Mesenchymal stem cell (in vitro differentiated cells and primary cell): ENCODE data around the gene F13A1.

Source experiments
- DNase-seq: peaks from one replicate; pipeline ENCODE4 v3.0.0-alpha.2; 2013
- H2AFZ ChIP-seq: one replicate; pipeline ENCODE4 v1.6.1; 2013; ENCODE audit warnings: low read depth, mild to moderate bottlenecking, control low read depth, inconsistent platforms, low read length, moderate library complexity
- H2AK5ac ChIP-seq: 2 replicates; pipeline ENCODE4 v1.6.1; 2013; ENCODE audit warnings: low read length, moderate library complexity, mild to moderate bottlenecking, inconsistent platforms; ENCODE audit not compliant: severe bottlenecking
- H2BK120ac ChIP-seq: one replicate; pipeline ENCODE4 v1.6.1; 2013; ENCODE audit warnings: low read depth, mild to moderate bottlenecking, inconsistent platforms, low read length, moderate library complexity
- H2BK12ac ChIP-seq, 2 experiments: one replicate each; pipeline ENCODE4 v1.6.1; 2013; ENCODE audit warnings: inconsistent platforms in 2 of 2, low read length in 2 of 2, mild to moderate bottlenecking in 2 of 2, moderate library complexity in 2 of 2, control low read depth in 1 of 2
- H2BK15ac ChIP-seq: one replicate; pipeline ENCODE4 v1.6.1; 2013; ENCODE audit warnings: mild to moderate bottlenecking, low read depth, inconsistent platforms; ENCODE audit not compliant: poor library complexity, severe bottlenecking
- H2BK5ac ChIP-seq: 2 replicates; pipeline ENCODE4 v1.6.1; 2013; ENCODE audit warnings: low read depth, mild to moderate bottlenecking, low read length, control low read depth, inconsistent platforms; ENCODE audit not compliant: poor library complexity, severe bottlenecking
- H3K14ac ChIP-seq, 2 experiments: one replicate each; pipeline ENCODE4 v1.6.1; 2013; ENCODE audit warnings: inconsistent platforms in 2 of 2, low read length in 2 of 2, control low read depth in 1 of 2, mild to moderate bottlenecking in 1 of 2, moderate library complexity in 1 of 2
- H3K18ac ChIP-seq, 2 experiments: one replicate each; pipeline ENCODE4 v1.6.1; 2013; ENCODE audit warnings: inconsistent platforms in 2 of 2, low read length in 2 of 2, control low read depth in 1 of 2, low read depth in 1 of 2, mild to moderate bottlenecking in 1 of 2
- H3K23ac ChIP-seq, 2 experiments: one replicate each; pipeline ENCODE4 v1.6.1; 2013; ENCODE audit warnings: inconsistent platforms in 2 of 2, low read length in 2 of 2, mild to moderate bottlenecking in 2 of 2, moderate library complexity in 2 of 2, control low read depth in 1 of 2
- H3K27ac ChIP-seq: 2 replicates; pipeline ENCODE4 v1.5.1; 2013; ENCODE audit warnings: mild to moderate bottlenecking, moderate library complexity, low read length, control low read depth, inconsistent platforms; ENCODE audit not compliant: poor library complexity, severe bottlenecking
- H3K27me3 ChIP-seq, 2 experiments: 2 replicates each; pipeline versions ENCODE4 v1.6.1 to v1.7.0; 2013; ENCODE audit warnings: low read length in 2 of 2, mild to moderate bottlenecking in 2 of 2, moderate library complexity in 2 of 2, control low read depth in 1 of 2, inconsistent platforms in 1 of 2; ENCODE audit not compliant: control insufficient read depth in 1 of 2, insufficient read depth in 1 of 2
- H3K36me3 ChIP-seq, 2 experiments: 2 replicates each; pipeline versions ENCODE4 v1.6.1 to v1.7.0; 2013; ENCODE audit warnings: low read length in 2 of 2, control low read depth in 1 of 2, inconsistent platforms in 1 of 2, low read depth in 1 of 2, mild to moderate bottlenecking in 1 of 2; ENCODE audit not compliant: insufficient read depth in 2 of 2, control insufficient read depth in 1 of 2
- H3K4ac ChIP-seq, 2 experiments: one replicate each; pipeline ENCODE4 v1.6.1; 2013; ENCODE audit warnings: inconsistent platforms in 2 of 2, low read length in 2 of 2, mild to moderate bottlenecking in 2 of 2, moderate library complexity in 2 of 2, control low read depth in 1 of 2, low read depth in 1 of 2
- H3K4me1 ChIP-seq: 2 replicates; pipeline ENCODE4 v1.6.1; 2013; ENCODE audit warnings: low read depth, low read length, control low read depth; ENCODE audit not compliant: control insufficient read depth, insufficient read depth
- H3K4me2 ChIP-seq: 2 replicates; pipeline ENCODE4 v1.6.1; 2013; ENCODE audit warnings: low read length, mild to moderate bottlenecking, inconsistent platforms; ENCODE audit not compliant: poor library complexity, severe bottlenecking
- H3K4me3 ChIP-seq, 2 experiments: 2 replicates each; pipeline versions ENCODE4 v1.5.1 to v1.7.0; 2013; ENCODE audit warnings: low read length in 2 of 2, mild to moderate bottlenecking in 2 of 2, control low read depth in 1 of 2, low read depth in 1 of 2; ENCODE audit not compliant: insufficient read depth in 1 of 2
- H3K79me1 ChIP-seq: replicated peaks from 2 replicates; pipeline ENCODE4 v1.6.1; 2013; ENCODE audit warnings: mild to moderate bottlenecking, control low read depth, low read length, inconsistent platforms; ENCODE audit not compliant: poor library complexity, severe bottlenecking
- H3K9ac ChIP-seq: 2 replicates; pipeline ENCODE4 v1.7.0; 2013; ENCODE audit warnings: mild to moderate bottlenecking, low read length, moderate library complexity
- H3K9me3 ChIP-seq: 2 replicates; pipeline ENCODE4 v1.7.0; 2013; ENCODE audit warnings: mild to moderate bottlenecking, low read length; ENCODE audit not compliant: control insufficient read depth
- H4K8ac ChIP-seq: one replicate; pipeline ENCODE4 v1.6.1; 2013; ENCODE audit warnings: inconsistent platforms, mild to moderate bottlenecking, low read length, moderate library complexity
- H4K91ac ChIP-seq: one replicate; pipeline ENCODE4 v1.6.1; 2013; ENCODE audit warnings: mild to moderate bottlenecking, low read length, inconsistent platforms
- WGBS: methylation state at CpG from one replicate; pipeline ENCODE4 v1.1.7; 2013; ENCODE audit warnings: mixed read lengths; 5-methylcytosine and 5-hydroxymethylcytosine counted together

F13A1 gene

DNA sequence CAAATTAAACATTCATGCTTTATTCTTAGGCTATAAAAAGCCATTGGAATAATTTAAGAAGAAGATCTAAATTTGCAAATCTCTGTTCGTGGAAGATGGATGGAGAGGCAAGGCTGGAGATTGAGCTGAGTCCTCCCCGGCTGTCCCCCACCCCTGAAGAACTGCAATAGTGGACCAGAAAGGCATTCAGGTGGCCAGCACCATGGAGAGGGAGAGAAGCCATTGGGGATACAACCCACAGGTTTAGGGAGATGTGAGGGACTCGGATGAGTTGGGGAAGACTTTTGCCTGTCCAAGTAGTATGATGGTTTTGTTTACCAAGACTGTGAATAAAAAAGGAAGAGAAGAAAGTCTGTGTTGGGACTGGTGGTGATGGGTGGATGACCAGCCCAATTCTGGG is 120.8 kb downstream of the F13A1 start:
- Histone ChIP-seq H3K27ac (no peak overlapping the region), H2BK5ac (no peak overlapping the region), H2BK15ac (no peak overlapping the region), H4K8ac (no peak overlapping the region), H3K36me3 (no peaks in the 10 kb centered on the region), H3K4me2 (no peak overlapping the region), H3K4me3 (no peak overlapping the region), H2AFZ (no peak overlapping the region), H3K4me1 (no peaks in the 10 kb centered on the region), H3K79me1 (no peaks in the 10 kb centered on the region), H3K27me3 (peaks cover 0 to 72% of the 10 kb centered on the region in 2 experiments), H2BK12ac (no peak overlapping the region), H3K14ac (no peak overlapping the region), H3K4ac (no peak overlapping the region), H3K9me3 (no peaks in the 10 kb centered on the region), H3K18ac (no peak overlapping the region), H3K23ac (no peak overlapping the region), H4K91ac (no peak overlapping the region), H2BK120ac (no peak overlapping the region), H2AK5ac (no peak overlapping the region), H3K9ac (no peak overlapping the region)
- DNase-seq = no peak
- WGBS = 69% methylated on average over 3 of the region's 3 CpGs

DNA sequence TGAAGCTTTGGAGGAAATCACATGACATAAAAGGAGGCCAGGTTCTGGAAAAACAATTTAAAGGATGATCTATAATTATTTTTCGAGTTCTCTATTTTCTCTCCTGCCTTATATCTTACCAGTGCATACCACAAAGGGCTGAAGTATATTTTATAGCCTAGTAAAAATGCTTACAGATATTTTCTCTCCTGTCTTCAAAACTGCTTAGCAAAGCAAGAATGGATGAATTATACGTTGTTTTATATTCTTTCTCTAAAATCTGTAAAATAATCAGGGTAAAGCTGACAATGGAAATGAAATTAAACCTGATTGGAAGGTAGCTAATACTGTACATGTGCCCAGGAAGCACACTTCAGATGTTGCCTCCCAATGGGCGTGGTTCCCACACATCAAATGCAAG is 123.7 kb downstream of the F13A1 start:
- Histone ChIP-seq H2BK12ac (no peak overlapping the region), H3K79me1 (no peaks in the 10 kb centered on the region), H3K27me3 (peaks cover 0 to 58% of the 10 kb centered on the region in 2 experiments), H3K36me3 (no peaks in the 10 kb centered on the region), H3K9me3 (no peaks in the 10 kb centered on the region), H3K4me1 (no peaks in the 10 kb centered on the region), H3K9ac (no peak overlapping the region), H2BK15ac (no peak overlapping the region), H2BK120ac (no peak overlapping the region), H3K27ac (no peak overlapping the region), H4K91ac (no peak overlapping the region), H3K14ac (no peak overlapping the region), H3K4ac (no peak overlapping the region), H2AFZ (no peak overlapping the region), H3K4me2 (no peak overlapping the region), H3K23ac (no peak overlapping the region), H4K8ac (no peak overlapping the region), H2BK5ac (no peak overlapping the region), H3K18ac (no peak overlapping the region), H3K4me3 (no peak overlapping the region), H2AK5ac (no peak overlapping the region)
- DNase-seq = no peak
- 50% methylated on average over 1 of the region's 3 CpGs for WGBS

DNA sequence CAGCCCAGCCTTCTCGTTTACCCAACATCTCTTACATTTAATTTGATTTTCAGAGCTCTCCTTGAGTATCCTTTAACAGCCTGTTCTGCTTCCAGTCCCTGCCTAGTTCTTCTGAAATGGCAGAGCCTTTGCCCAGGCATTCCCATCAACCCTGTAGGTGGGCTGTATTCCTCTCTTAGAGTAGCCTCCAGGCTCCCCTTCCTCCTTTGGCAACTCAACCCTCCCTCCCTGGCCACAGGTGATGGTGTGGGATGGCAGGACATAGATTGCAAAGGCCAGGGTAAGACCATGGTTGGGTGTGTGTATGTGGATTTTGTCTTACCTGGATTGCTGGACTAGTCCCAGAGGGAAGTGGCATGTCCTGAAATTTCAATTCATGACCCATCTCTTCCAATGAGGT is 125.4 kb downstream of the F13A1 start:
- no peak overlapping the region for H3K4me3 ChIP-seq
- H2AK5ac ChIP-seq = no peak overlapping the region
- DNase-seq = no peak
- no peaks in the 10 kb centered on the region for H3K9me3 ChIP-seq
- no peak overlapping the region for H3K14ac ChIP-seq
- H2AFZ ChIP-seq = no peak overlapping the region
- WGBS = 78% methylated on average over 1 of the region's 1 CpG
- no peak overlapping the region for H3K23ac ChIP-seq
- no peak overlapping the region for H3K4me2 ChIP-seq
- H3K9ac ChIP-seq = no peak overlapping the region
- no peak overlapping the region for H2BK15ac ChIP-seq
- H3K79me1 ChIP-seq = no peaks in the 10 kb centered on the region
- H4K91ac ChIP-seq = no peak overlapping the region
- H3K4me1 ChIP-seq = no peaks in the 10 kb centered on the region
- H3K4ac ChIP-seq = no peak overlapping the region
- no peak overlapping the region for H2BK12ac ChIP-seq
- H2BK5ac ChIP-seq = no peak overlapping the region
- H3K27ac ChIP-seq = no peak overlapping the region
- H2BK120ac ChIP-seq = no peak overlapping the region
- H4K8ac ChIP-seq = no peak overlapping the region
- H3K36me3 ChIP-seq = no peaks in the 10 kb centered on the region
- H3K27me3 ChIP-seq = peaks cover 0 to 44% of the 10 kb centered on the region in 2 experiments
- no peak overlapping the region for H3K18ac ChIP-seq

- Histone ChIP-seq H3K4me1 (no peaks in the 10 kb centered on the region), H2BK15ac (no peak overlapping the region), H3K4me3 (no peak overlapping the region), H3K18ac (no peak overlapping the region), H3K23ac (no peak overlapping the region), H3K9me3 (no peaks in the 10 kb centered on the region), H4K8ac (no peak overlapping the region), H2AFZ (no peak overlapping the region), H3K9ac (no peak overlapping the region), H3K79me1 (no peaks in the 10 kb centered on the region), H2BK12ac (no peak overlapping the region), H2BK120ac (no peak overlapping the region), H3K36me3 (no peaks in the 10 kb centered on the region), H4K91ac (no peak overlapping the region), H3K27ac (no peak overlapping the region), H2AK5ac (no peak overlapping the region), H3K4me2 (no peak overlapping the region), H3K4ac (no peak overlapping the region), H3K14ac (no peak overlapping the region), H2BK5ac (no peak overlapping the region), H3K27me3 (peaks cover 0 to 29% of the 10 kb centered on the region in 2 experiments)
- 33% methylated on average over 1 of the region's 7 CpGs for WGBS
- DNase-seq = no peak
Observed at GRCh38 chr6:6193221-6193745, 127.2 kb downstream of the F13A1 start.
